ENCODE data around the gene FNBP1.

FNBP1 gene

DNA sequence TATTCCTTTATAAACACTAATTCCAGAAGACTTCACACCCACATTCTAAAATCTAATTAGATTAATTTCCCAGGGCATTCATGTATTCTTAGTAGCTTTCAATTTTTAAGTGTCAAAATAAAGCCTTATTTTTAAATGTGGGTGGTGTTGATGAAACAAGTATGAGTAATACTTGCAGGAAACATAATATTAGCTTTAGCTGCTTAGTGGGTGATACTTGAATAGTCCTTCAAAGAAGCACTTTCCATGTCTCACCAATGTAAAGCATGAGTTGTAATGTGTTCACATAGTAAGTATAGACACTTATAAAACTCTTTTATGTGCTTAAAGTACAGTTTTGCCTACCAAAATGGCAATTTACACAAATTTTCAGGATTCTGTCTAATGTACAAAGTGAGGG, 6.9 kb downstream of the FNBP1 start:
- H3K9ac ChIP-seq (ENCODE audit: insufficient read length, low read depth): no peak overlapping the region
- no peak overlapping the region for H3K4me3 ChIP-seq (ENCODE audit: insufficient read length, low read depth)
- TF ChIP-seq YY1 (IDR thresholded peaks at IDR 0.05; ENCODE audit: insufficient read depth, insufficient read length): no peak
- TF ChIP-seq ZNF274 (IDR thresholded peaks at IDR 0.05; ENCODE audit: low read depth, low read length): no peak
- no peak for TF ChIP-seq SUZ12 (IDR thresholded peaks at IDR 0.05; ENCODE audit: extremely low read depth, insufficient read depth, insufficient read length)
- no peak for DNase-seq (ENCODE audit: low read depth, low spot score)
- H3K36me3 ChIP-seq (ENCODE audit: insufficient read depth, insufficient read length, low read length): peaks cover 4% of the 10 kb centered on the region
- H3K27me3 ChIP-seq (ENCODE audit: insufficient read depth, insufficient read length): no peaks in the 10 kb centered on the region
- H3K4me1 ChIP-seq (ENCODE audit: insufficient read depth, insufficient read length): peaks cover 2% of the 10 kb centered on the region
- no peaks in the 10 kb centered on the region for H3K9me3 ChIP-seq (ENCODE audit: insufficient read depth, low read length)

- Histone ChIP-seq H3K4me1 (ENCODE audit: insufficient read depth, insufficient read length) (peaks cover 3% of the 10 kb centered on the region), H3K9me3 (ENCODE audit: insufficient read depth, low read length) (no peaks in the 10 kb centered on the region), H3K27me3 (ENCODE audit: insufficient read depth, insufficient read length) (no peaks in the 10 kb centered on the region), H3K9ac (ENCODE audit: insufficient read length, low read depth) (no peak overlapping the region), H3K36me3 (ENCODE audit: insufficient read depth, insufficient read length, low read length) (peaks cover 4% of the 10 kb centered on the region), H3K4me3 (ENCODE audit: insufficient read length, low read depth) (no peak overlapping the region)
- no peak for DNase-seq (ENCODE audit: low read depth, low spot score)
- no peak for TF ChIP-seq ZNF274 (IDR thresholded peaks at IDR 0.05; ENCODE audit: low read depth, low read length)
- no peak for TF ChIP-seq SUZ12 (IDR thresholded peaks at IDR 0.05; ENCODE audit: extremely low read depth, insufficient read depth, insufficient read length)
- no peak for TF ChIP-seq YY1 (IDR thresholded peaks at IDR 0.05; ENCODE audit: insufficient read depth, insufficient read length)
Observed at GRCh38 chr9:130034570-130034969, 8.4 kb downstream of the FNBP1 start.

GRCh38 chr9:130030651-130031127, 12.3 kb downstream of the FNBP1 start:
- Histone ChIP-seq H3K27me3 (ENCODE audit: insufficient read depth, insufficient read length) (no peaks in the 10 kb centered on the region), H3K4me3 (ENCODE audit: insufficient read length, low read depth) (no peak overlapping the region), H3K9ac (ENCODE audit: insufficient read length, low read depth) (no peak overlapping the region), H3K36me3 (ENCODE audit: insufficient read depth, insufficient read length, low read length) (peaks cover 4% of the 10 kb centered on the region), H3K9me3 (ENCODE audit: insufficient read depth, low read length) (no peaks in the 10 kb centered on the region), H3K4me1 (ENCODE audit: insufficient read depth, insufficient read length) (peaks cover 3% of the 10 kb centered on the region)
- DNase-seq (ENCODE audit: low read depth, low spot score): no peak
- TF ChIP-seq SUZ12 (IDR thresholded peaks at IDR 0.05; ENCODE audit: extremely low read depth, insufficient read depth, insufficient read length) (no peak), ZNF274 (IDR thresholded peaks at IDR 0.05; ENCODE audit: low read depth, low read length) (no peak), YY1 (IDR thresholded peaks at IDR 0.05; ENCODE audit: insufficient read depth, insufficient read length) (no peak)

GRCh38 chr9:130029223-130029973, 13.6 kb downstream of the FNBP1 start:
- no peaks in the 10 kb centered on the region for H3K27me3 ChIP-seq (ENCODE audit: insufficient read depth, insufficient read length)
- TF ChIP-seq YY1 (IDR thresholded peaks at IDR 0.05; ENCODE audit: insufficient read depth, insufficient read length): no peak
- no peak for TF ChIP-seq SUZ12 (IDR thresholded peaks at IDR 0.05; ENCODE audit: extremely low read depth, insufficient read depth, insufficient read length)
- TF ChIP-seq ZNF274 (IDR thresholded peaks at IDR 0.05; ENCODE audit: low read depth, low read length): no peak
- no peaks in the 10 kb centered on the region for H3K9me3 ChIP-seq (ENCODE audit: insufficient read depth, low read length)
- no peak overlapping the region for H3K4me3 ChIP-seq (ENCODE audit: insufficient read length, low read depth)
- H3K36me3 ChIP-seq (ENCODE audit: insufficient read depth, insufficient read length, low read length): no peaks in the 10 kb centered on the region
- H3K4me1 ChIP-seq (ENCODE audit: insufficient read depth, insufficient read length): peaks cover 3% of the 10 kb centered on the region
- no peak for DNase-seq (ENCODE audit: low read depth, low spot score)
- H3K9ac ChIP-seq (ENCODE audit: insufficient read length, low read depth): no peak overlapping the region

DNA sequence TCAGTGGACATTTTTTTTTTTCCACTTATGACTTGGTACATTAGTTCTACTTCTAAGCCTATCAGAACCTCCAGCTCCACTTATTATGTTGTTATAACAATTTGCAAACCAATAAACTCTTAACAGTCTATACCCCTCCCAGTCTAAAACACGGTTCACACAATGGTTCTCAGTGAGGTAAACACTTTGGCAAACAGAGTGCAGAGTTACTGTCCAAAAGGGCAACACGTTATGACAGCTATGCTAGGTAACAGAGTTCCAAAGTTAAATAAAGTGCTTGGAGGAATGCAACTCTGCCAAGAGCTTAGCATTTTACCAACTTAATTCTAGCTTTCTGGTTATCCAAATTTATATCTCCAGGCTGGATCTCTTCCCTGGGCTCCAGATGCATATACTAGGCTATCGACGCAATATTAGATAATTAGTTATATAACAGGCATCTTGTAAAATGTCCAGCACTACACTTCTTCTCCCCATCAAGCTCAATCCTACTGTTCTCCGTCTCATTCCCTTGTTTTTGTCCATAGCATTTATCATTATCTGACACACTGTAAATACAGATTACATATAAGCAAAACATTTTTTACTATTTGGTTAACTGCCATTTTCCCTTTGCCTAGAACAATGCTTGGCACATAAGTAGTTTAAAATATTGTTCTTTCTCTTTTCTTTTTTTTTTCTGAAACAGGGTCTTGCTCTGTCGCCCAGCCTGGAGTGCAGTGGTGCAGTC, 14.3 kb downstream of the FNBP1 start:
- Histone ChIP-seq H3K4me1 (ENCODE audit: insufficient read depth, insufficient read length) (peaks cover 3% of the 10 kb centered on the region), H3K36me3 (ENCODE audit: insufficient read depth, insufficient read length, low read length) (no peaks in the 10 kb centered on the region), H3K9me3 (ENCODE audit: insufficient read depth, low read length) (no peaks in the 10 kb centered on the region), H3K4me3 (ENCODE audit: insufficient read length, low read depth) (no peak overlapping the region), H3K27me3 (ENCODE audit: insufficient read depth, insufficient read length) (no peaks in the 10 kb centered on the region), H3K9ac (ENCODE audit: insufficient read length, low read depth) (no peak overlapping the region)
- no peak for TF ChIP-seq YY1 (IDR thresholded peaks at IDR 0.05; ENCODE audit: insufficient read depth, insufficient read length)
- TF ChIP-seq ZNF274 (IDR thresholded peaks at IDR 0.05; ENCODE audit: low read depth, low read length): no peak
- no peak for TF ChIP-seq SUZ12 (IDR thresholded peaks at IDR 0.05; ENCODE audit: extremely low read depth, insufficient read depth, insufficient read length)
- no peak for DNase-seq (ENCODE audit: low read depth, low spot score)

DNA sequence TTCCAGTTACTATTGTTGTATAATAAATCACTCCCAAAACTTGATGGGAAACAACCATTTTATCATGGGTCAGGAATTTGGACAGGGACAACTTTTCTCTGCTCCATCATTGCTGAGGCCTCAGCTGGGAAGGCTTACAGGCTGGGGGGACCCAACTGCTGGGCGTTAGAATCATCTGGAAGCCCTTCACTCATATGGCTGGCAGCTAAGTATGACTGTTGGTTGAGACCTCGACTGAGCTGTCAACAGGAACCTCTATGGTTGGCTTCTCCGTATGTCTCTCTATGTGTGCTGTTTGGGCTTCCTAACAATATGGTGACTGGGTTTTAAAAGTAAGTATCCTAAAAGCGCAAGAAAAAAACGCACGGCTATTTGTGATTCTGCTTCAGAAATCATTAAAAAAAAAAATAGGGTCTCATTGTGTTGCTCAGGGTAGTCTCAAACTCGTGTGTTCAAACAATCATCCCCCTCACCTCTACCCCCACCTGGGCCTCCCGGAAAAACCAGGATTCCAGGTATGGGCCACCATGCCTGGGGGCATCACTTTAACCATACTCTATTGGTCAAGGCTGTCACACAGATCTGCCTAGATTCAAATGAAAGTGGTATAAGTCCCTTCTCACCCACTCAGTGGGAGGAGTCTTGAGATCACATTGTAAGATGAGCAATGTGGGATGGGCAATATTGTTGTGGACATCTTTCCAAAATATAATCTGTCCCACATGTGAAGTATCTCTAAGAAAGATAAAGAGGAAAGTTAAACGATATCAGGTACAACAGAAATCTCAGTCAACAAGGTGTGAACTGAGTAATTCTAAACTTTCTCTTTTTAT, 15.2 kb downstream of the FNBP1 start:
- Histone ChIP-seq H3K27me3 (ENCODE audit: insufficient read depth, insufficient read length) (no peaks in the 10 kb centered on the region), H3K4me3 (ENCODE audit: insufficient read length, low read depth) (no peak overlapping the region), H3K9me3 (ENCODE audit: insufficient read depth, low read length) (no peaks in the 10 kb centered on the region), H3K4me1 (ENCODE audit: insufficient read depth, insufficient read length) (peaks cover 3% of the 10 kb centered on the region), H3K36me3 (ENCODE audit: insufficient read depth, insufficient read length, low read length) (no peaks in the 10 kb centered on the region), H3K9ac (ENCODE audit: insufficient read length, low read depth) (no peak overlapping the region)
- no peak for TF ChIP-seq ZNF274 (IDR thresholded peaks at IDR 0.05; ENCODE audit: low read depth, low read length)
- no peak for TF ChIP-seq SUZ12 (IDR thresholded peaks at IDR 0.05; ENCODE audit: extremely low read depth, insufficient read depth, insufficient read length)
- TF ChIP-seq YY1 (IDR thresholded peaks at IDR 0.05; ENCODE audit: insufficient read depth, insufficient read length): no peak
- no peak for DNase-seq (ENCODE audit: low read depth, low spot score)
